ENCODE results near the gene RAB35. TPM values are rescaled to one million over a fixed set of nuclear protein-coding genes. Genes with fewer than 3 reads are reported as not detected.

The RAB35 gene
- total and polyA plus RNA-seq, 2 experiments from 2014 or later = 9.9 to 16.9 TPM

- no peak for TF ChIP-seq ZNF462 (CRISPR knock-in tag; IDR thresholded peaks at IDR 0.05)
- no peak for TF ChIP-seq EZH2phosphoT487 (IDR thresholded peaks at IDR 0.05; ENCODE audit: unreplicated experiment)
- TF ChIP-seq CTCF (conservative IDR thresholded peaks at IDR 0.05; ENCODE audit: low read depth in 2 of 2) = no peak
- no peak for TF ChIP-seq POLR2AphosphoS5 (IDR thresholded peaks at IDR 0.05; ENCODE audit: low read depth)
- no peak for TF ChIP-seq REST (IDR thresholded peaks at IDR 0.05; ENCODE audit: unreplicated experiment)
These were observed 19.7 kb upstream of the RAB35 start (continued) for GRCh38 chr12:120136093-120136770.

Data from GM23338 (cell line).